Activated CD4-positive, alpha-beta T cell treated with anti-CD3 and anti-CD28 coated beads, Interleukin-2, amount 50 U/mL, for 24 hours (primary cell): ENCODE data around the gene ZNF24.
A peak's percentile ranks its signal among the peaks of the same experiment; 100 is the strongest.

Experiments used
- DNase-seq, 2 donors: peaks; one replicate each; pipeline ENCODE4 v3.0.0-alpha.2; 2020; ENCODE audit warnings: low read depth in 1 of 2, low spot score in 1 of 2

ZNF24 gene

DNA sequence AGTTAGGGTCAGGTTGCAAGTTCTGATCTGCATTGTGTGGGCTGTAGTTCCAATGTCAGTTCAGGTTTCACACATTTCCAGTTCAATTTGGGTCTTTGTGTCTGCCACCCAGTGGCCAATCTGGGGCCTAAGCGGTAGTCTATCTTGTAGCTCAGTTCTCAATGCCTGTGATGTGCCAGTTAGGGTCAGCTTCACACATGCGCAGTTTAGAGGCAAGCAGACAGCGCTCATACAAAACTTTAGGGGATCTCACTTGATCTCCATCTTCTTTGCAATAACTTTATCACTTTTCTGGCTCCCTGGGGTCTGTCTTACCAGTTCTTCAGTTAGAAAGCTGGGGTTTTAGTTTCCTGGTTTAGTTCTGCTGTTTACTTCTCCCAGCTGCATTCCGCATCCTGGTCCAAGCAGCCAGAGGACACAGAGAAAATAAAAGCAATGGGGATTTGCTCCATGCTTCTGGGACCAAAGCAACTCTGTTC lies 11.0 kb upstream of the ZNF24 start:
- peak; percentile 12 to 42 for DNase-seq

DNA sequence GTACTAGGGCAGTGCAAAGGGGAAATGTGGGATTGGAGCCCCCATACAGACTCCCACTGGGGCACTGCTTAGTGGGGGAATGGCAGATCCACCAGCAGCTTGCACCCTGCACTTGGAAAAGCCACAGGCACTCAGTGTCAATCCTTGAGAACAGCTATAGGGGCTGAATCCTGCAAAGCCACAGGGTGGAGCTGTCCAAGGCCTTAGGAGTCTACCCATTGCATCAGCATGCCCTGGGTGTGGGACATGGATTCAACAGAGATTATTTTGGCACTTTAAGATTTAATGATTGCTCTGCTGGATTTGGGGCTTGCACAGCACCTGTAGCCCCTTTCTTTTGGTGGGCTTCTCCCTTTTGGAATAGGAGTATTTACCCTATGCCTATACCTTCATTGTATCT lies 8.6 kb upstream of the ZNF24 start:
- no peak for DNase-seq

DNA sequence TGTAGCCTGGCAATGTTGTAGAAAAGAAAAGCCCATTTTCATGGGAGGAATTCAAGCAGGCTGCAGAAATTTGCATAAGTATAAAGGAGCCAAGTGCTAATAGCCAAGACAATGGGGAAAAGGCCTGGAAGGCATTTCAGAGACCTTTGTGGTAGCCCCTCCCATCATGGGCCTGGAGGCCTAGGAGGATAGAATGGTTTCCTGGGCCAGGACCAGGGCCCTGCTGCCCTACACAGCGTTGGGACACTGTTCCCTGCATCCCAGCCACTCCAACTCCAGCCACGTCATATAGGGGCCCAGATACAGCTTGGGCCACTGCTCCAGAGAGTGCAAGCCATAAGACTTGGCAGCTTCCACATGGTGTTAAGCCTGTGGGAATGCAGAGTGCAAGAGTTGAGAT lies 8.1 kb upstream of the ZNF24 start:
- DNase-seq = no peak

DNA sequence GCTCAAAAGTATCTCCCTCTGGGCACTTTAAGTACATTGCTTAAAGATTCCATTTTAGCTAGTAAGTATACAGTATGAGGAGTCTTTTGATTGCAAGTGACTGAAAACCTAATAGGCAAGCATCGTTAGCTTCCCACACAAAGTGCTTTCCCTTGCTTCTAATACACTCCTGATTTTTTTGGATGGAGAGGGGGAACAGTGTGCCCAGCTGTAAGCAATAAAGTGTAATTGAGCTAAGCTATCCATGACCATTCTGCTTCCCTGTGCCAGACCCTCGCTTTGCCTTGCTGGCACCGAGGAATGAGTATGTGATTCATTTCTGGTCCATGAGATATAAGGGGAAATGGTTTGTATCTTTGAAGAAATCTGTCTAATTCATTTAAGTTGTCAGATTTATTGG lies 3.8 kb upstream of the ZNF24 start:
- no peak for DNase-seq

DNA sequence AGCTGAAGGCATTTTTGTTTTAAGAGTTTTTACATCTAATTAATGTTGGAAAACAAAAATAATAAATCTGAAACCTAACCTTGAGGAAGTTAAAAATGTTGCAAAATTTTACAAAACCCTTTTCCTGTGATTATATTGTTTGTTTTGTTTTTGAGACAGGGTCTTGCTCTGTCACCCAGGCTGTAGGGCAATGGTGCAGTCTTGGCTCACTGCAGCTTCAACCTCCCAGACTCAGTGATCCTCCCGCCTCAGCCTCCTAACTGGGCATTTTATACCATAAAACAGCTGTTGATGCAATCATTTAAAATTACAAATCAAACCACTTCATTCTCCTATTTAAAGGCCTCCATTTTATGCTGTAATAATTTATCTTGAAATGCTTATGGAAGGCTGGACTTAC lies 1.7 kb upstream of the ZNF24 start:
- no peak for DNase-seq

DNA sequence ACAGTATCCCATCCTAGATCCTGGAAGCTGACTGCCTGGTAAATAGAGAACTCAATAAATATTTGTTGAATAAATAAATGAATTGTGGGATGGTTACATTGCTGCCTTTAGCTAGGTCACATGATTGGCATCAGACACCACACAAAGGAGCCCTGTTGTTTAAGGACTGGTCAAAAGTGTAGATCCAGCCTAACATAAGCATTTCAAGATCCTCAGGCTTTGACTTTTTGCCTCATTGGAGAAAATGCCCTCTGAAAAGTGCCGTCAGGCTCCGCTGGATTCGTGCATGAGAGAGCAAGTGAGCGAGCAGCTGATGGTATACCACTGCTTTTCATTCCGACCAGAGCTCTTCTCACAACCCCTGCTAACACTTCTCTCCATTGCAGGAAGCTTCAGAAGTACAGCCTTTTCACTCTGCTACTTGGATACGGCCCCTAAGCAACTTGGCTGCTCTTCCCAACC lies 1.3 kb upstream of the ZNF24 start:
- DNase-seq = no peak

DNA sequence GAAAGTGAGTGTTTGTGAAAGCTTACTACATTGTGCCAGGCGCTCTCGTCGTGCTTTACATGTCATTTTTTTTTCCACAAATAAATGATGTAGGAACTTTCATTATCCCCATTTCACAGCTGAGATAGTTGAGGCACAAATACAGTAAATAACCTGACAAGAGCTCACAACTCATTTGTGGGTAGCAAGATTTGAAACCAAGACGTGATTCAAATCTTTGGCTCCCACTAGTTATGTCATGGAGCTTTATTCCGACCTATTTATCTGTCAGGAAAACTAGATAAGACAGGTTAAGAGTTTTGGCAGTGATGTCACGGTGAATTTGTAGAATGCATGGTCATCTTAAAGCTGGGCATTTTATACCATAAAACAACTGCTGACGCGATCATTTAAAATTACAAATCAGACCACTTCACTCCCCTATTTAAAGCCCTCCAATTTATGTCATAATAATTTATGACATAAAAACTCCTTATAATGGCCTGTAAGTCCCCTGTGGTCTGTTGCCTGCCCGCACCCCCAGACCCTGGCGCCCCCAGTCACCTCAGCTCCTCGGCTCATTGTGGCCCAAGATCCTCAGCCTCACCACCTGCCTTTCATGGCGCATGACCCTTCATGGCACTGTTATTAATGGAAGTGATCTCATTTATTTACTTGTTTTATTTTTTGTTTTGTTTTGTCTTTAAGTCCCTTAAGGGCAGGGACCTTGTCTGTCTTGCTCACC lies 678 bp upstream of the ZNF24 start:
- no peak for DNase-seq

DNA sequence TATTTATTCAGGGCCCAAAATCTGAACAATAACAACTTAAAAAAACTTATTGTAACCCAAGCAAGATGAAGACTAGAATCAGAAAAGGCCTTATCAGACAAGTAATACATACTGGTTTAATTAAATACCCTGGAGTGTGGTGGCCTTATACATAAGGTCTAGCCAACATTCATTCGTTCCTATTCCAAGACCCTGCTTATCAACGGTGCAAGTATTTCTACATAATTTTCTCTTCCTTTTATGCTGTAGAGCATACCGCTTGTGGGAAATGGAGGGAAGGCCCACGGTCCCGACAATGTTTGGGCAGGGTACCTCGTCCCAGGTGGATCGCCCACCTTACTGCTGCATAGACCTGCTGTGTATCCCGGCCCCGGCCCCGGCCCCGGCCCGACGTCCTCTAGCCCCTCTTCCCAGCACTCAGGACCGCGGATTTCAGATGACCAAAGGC lies 708 bp downstream of the ZNF24 start:
- DNase-seq = no peak

DNA sequence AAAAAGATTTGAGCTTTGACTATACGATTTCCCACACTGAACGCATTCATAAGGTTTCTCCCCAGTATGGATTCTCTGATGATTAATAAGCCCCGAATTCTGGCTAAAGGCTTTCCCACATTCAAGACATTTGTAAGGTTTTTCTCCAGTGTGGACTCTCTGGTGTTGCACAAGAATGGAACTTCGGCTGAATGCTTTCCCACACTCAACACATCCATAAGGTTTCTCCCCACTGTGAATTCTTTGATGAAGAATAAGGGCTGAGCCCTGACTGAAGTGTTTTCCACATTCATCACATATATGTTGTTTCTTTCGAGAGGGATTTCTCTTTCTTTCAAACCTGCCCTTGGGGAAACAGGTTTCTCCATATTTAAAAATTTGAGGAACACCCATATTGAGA lies 6.9 kb downstream of the ZNF24 start:
- no peak for DNase-seq

DNA sequence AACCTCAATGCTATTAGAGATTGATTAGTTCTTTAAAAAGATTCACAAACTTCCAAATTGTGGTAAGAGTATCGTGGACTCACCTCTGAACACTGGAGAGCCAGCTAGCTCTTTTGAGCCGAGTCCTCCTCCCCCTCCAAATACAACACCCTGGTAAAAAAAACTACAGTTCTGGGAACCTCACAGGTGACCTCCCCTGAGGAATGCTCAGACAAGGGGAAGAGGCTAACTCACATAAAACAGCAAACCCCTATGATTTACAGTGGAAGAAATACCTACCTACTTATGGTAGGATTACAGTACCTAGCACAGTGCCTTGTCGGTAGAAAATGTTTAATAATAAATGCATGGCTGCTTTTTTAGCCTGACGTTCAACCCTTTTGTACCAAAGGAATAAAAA lies 8.4 kb downstream of the ZNF24 start:
- no peak for DNase-seq

DNA sequence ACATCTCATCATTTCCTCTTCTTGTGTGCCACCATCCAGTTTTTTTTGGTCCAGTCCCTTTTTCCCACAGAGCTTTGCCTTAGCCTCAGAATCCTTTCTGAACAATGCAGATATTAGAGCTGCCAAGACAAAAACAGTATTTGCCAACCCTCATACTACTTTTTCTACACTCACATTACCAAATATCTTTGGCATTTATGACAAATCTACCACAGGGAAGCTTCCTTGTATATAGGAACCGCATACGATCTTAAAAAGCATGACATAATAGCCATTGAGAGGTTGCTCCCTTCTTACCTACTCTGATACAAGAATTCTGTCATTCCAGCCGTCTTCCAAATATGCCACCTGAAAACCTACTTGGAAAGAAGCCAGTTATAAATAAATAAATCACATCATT lies 9.4 kb downstream of the ZNF24 start:
- no peak for DNase-seq

DNA sequence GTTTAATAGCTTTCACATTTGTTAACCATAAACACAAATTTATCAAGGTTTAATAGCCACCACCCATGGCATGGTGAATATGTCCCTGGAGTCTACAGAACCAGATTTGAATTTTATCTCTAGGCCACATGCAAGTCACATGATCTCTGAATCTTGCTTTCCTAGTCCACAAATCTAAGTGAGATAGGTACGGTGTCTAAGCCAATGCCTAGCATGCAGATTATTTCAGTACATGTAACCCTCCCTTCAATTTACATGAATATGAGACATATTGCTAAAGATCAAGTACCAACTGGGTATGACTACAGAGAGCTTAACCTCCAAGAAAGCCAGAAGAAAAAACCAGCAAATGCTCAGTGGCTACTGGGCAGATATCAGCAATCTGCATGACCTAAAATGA lies 10.0 kb downstream of the ZNF24 start:
- DNase-seq = no peak

DNA sequence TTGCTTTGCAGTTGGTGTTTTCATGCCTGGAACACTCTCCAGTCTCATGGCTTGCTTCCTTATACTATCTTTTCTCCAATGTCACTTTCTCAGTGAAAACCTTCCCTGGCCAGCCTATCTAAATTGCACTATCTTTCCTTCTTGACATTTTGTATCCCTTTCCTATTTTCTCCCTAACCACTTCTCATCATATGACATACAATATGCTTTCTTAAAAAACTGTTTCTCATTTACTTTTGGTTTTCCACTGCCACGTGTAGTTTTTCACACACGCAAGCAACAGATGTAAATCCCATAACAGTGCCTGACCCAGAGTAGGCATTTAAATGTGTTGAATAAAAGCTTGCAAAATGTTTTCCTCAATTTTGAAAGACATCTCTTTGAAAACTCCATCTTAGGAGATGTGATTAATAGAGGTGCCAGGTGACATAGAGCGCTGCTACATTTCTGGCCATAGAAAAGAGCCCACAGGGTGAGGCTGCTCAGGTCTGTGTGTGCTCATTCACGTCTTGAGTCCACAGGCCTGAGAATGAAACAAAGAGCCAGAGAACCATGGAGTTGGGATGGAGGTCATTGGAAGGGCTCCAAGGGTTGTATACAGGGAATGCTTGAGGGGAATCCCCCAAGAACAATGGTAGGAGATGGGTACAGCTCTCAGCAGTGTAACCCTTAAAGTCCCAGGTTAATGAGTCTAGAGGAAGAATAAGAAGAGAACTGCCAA lies 12.7 kb downstream of the ZNF24 start:
- DNase-seq = no peak

DNA sequence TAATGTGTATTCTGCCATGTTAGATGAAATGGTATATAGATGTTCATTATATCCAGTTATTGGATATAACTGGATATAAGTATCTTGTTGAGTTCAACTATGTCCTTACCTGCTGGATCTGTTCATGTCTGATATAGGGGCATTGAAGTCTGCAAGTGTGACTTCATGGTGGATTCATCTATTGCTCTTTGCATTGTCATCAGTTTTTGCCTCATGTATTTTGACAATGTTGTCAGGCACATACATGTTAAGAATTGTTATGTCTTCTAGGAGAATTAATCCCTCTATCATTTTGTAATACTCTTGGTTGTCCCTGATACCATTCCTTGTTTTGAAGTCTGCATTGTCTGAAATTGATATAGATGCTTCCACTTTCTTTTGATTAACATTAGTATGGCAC lies 15.4 kb downstream of the ZNF24 start:
- DNase-seq = no peak

DNA sequence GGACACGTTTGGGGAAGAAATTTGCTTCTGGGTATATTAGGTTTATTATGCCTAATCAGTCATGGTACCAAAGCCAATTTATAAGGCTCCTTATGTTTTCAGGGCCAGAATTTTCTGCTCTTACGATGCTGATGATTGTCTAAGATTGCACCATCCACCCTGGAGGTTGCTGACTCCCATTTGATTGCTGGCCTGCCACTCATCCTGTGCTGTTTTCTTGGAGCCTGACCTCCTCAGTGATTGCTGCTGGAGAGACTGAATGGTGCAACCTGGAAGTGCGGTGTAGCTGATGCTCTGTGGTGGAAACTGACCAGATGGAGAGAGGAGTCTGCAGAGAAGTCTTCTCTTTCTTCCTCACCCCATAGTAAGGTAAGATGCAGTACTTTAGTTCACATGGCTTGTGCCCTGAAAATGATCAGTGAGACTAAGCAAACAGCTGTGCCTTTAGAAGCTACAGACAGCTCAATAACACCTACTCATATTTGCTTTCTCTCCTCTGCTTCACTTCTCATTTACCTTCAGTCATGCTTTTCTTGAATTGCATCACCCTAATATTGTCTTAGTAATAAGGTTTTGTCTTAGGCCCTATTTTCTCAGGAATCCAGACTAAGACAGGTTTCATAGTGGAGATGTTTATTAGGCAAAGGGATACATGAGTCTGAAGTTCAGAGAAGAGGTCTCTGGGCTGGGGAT lies 17.4 kb downstream of the ZNF24 start:
- no peak for DNase-seq

DNA sequence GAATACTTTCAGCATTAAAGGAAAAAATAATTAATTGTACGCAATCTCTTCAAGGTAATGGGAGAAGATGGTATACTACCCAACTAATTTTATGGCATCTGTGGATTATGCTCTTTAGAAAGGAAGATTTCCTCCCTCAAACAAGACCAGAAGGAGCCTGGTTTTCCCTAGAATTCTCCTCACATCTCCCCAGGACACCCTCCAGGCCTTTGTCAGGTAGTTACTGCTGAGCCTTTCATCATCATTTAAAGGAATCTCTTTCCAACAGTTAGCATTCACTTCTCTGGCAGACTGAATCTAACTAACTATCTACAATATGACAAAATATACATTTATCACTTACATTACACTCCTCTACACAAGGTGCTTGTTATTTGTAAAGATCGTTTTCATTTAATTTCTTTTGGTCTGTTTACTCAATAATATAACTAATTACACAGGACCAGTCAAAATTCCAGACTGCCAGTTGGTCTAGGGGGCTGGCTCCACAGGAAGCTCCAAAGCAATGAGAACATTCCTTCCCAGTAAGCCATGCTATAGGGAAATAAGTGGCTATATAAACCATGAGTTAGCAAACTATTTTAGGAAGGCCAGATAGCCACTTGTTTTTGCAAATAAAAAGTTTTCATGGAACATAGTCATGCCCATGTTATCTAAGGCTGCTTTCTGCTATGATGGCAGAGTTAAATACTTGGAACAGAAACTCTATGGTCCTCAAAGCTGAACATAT lies 19.1 kb downstream of the ZNF24 start:
- DNase-seq = no peak

DNA sequence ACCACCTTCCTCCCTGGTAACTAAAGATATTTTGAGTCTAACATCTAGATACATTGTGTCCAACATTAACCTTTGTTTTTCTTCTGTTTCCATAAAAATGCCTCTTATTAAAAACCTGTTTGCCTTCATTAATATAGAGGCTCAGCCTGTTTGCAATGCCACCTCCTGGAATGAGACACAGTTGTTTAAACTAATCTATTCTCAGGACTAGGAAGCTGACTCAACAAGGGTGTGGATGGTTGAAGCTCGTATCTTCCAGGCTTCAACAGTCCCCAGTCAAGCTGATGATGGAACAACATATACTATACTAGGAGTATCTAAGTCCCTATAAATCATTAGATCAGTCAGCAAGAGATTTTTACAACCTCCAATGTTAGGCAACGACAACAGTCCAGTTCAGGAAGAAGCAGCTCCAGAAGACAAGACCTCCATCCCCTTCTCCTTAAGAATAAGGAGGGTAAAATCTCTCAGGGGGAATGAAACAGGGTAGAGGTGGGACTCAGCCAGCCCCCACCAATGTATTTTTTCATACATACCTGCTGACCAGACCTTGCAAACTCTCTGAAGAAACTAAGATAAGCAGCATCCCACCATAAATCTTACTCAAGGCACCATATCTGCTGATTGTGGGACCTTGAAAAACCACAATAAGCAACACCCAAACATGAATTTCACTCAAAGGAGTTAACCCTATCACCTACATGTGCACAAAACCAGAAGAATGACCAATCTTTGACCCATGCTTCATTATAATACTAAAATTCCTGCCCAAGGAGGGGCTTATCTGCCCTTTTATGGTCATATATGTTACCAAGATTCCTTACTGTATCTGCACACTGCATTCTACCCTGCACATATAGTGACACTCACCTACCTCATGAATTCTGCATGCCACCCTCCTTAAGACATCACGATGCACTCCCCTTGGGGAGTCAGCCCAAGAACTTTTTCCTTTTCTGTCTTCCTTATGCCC lies 21.4 kb downstream of the ZNF24 start:
- DNase-seq = no peak

DNA sequence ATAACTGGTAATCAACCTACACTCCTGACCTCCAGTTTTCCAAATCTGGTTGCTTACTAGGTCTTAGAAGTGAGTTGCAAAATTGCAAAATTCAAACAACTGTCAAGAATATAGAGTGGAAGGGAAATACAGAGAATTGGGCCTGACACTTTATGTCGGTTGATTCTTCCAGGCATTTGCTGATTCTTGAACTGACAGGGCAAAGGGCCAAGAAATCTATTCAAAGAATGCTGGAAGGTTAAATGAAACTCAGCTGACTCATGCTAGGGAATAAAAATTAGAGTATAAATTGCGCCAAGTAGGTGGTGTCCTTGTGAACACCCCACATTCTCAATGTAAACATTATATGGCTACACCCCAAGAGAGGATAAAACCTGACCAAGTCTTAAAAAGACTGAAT lies 32.7 kb downstream of the ZNF24 start:
- no peak for DNase-seq

DNA sequence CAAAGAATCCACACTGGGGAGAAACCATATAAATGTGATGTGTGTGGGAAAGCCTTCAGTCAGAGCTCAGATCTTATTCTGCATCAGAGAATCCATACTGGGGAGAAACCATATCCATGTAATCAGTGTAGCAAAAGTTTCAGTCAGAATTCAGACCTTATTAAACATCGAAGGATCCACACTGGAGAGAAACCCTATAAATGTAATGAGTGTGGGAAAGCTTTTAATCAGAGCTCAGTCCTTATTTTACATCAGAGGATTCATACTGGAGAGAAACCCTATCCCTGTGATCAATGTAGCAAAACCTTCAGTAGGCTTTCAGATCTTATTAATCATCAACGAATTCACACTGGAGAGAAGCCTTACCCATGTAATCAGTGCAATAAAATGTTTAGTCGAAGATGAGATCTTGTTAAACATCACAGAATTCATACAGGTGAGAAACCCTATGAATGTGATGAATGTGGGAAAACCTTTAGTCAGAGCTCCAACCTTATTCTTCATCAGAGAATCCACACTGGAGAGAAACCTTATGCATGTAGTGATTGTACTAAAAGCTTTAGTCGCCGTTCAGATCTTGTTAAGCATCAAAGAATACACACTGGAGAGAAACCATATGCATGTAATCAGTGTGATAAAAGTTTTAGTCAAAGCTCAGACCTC lies 37.5 kb downstream of the ZNF24 start:
- DNase-seq = no peak

DNA sequence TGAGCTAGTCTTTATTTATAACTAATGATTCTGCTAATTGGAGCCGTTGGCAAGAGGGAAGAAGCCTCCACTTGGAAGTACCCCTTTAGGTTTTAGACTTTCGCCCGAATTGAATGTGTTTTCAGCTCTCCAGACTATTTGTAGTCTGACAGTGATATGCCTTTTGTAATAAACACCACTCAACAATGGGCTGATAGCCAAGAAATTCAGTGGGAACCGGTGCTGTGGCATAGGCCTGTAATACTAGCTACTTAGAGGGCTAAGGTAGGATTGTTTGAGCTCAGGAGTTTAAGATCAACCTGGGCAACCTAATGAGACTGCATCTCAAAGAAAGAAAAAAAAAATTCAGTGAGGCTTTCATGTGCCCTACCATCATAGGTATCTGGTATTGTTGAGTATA lies 40.6 kb downstream of the ZNF24 start:
- DNase-seq = no peak
